ENCODE data around the gene SLC35C1.

DNA sequence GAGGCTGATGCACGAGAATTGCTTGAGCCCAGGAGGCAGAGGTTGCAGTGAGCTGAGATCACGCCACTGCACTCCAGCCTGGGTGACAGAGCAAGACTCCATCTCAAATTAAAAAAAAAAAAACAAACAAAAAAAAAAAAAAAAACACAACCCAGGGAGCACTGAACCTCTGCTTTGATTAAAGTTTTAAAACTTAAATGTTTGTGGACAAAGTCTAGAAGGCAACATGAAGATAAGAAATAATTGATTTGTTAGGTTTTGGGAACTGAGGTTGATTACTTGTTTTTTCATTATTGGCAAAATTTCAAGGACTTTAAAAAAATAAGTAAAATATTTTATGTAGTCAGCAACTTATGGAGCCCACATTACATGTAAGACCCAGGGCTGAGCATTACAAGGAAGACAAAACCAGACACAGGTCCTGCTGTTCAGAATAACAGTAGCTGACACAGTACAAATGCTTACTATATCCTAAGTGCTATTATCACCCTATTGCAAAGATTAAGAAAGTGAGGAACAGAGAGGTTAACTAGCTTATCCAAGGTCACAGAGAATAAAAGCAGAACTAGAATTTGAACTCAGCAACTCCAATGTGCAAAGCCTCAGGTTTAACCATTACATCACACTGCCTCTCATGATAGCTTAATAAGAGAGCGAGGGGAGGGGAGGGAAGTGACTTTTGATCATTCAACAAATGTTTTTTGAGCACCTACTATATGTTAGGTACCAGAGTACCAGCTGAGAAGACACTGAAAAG, 40.1 kb downstream of the SLC35C1 start:
- TF ChIP-seq MLX (CRISPR knock-in tag; IDR thresholded peaks at IDR 0.05) (no peak), CREB1 (CRISPR knock-in tag; IDR thresholded peaks at IDR 0.05) (no peak), CTCF (IDR thresholded peaks at IDR 0.05) (no peak), SP1 (CRISPR knock-in tag; conservative IDR thresholded peaks at IDR 0.05) (no peak), NR1H2 (CRISPR knock-in tag; IDR thresholded peaks at IDR 0.05) (no peak), ESRRA (CRISPR knock-in tag; IDR thresholded peaks at IDR 0.05; ENCODE audit: borderline replicate concordance) (no peak), MAX (CRISPR knock-in tag; IDR thresholded peaks at IDR 0.05) (no peak)
- TF ChIP-seq, protein P1, sequence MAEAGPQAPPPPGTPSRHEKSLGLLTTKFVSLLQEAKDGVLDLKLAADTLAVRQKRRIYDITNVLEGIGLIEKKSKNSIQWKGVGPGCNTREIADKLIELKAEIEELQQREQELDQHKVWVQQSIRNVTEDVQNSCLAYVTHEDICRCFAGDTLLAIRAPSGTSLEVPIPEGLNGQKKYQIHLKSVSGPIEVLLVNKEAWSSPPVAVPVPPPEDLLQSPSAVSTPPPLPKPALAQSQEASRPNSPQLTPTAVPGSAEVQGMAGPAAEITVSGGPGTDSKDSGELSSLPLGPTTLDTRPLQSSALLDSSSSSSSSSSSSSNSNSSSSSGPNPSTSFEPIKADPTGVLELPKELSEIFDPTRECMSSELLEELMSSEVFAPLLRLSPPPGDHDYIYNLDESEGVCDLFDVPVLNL (CRISPR knock-in tag; IDR thresholded peaks at IDR 0.05; ENCODE audit: borderline replicate concordance, low read depth): no peak

All from WTC11 (cell line).